Measurements from ENCODE around the gene ADGRG1.

ADGRG1 gene

DNA sequence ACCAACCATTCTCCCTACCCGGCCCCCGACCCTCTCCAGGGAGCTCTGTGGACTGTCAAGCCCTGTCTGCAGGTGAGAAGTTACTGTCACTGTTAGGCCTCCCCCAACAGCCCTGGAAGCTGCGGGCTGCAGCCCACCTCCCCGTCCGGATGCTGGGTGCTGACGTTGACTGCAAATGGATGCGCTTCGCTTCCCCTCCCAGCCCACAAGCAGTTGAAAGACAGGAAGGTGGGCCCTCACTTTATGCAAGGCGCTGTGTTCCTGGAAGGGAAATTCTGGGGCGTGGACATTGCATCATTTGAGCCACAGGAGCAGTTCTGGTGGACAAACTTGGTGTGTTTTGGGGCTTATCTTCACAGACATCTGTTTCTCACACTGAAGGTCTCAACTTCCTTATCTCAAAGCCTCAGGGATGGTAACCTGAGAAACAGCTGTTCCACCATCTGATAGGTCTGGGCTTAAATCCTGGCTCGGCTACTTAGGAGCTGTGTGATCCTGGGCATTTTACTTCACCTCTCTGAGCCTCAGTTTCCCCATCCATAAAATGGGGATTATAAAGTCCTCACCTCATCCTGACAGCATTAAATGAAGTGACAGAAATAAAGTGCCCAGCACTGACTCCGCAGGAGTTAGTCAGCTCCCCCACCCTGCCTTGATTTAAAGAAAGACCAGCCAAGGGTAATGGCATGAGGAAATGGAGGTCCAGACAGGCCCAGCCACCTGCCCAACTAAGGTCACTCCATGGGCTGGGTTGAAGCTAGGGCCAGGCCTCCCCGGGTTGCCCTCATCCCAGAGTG lies 61.5 kb downstream of the ADGRG1 start:
- H3K4me3 ChIP-seq (ENCODE audit: low read length in 2 of 2), result no peak overlapping the region
- H3K27me3 ChIP-seq (ENCODE audit: control insufficient read depth in 1 of 2, insufficient read depth in 2 of 2, low read length in 2 of 2), result peaks cover 0 to 16% of the 10 kb centered on the region in 2 donors
- H3K9ac ChIP-seq (ENCODE audit: low read length in 2 of 2), result no peak overlapping the region
- peaks cover 0 to 6% of the 10 kb centered on the region in 2 donors for H3K9me3 ChIP-seq (ENCODE audit: control insufficient read depth in 2 of 2, low read length in 2 of 2)
- no peak overlapping the region for H3K27ac ChIP-seq (ENCODE audit: low read length)
- no peaks in the 10 kb centered on the region for H3K36me3 ChIP-seq (ENCODE audit: control insufficient read depth in 2 of 2, insufficient read depth in 2 of 2, low read length in 2 of 2)
- no peaks in the 10 kb centered on the region for H3K4me1 ChIP-seq (ENCODE audit: control insufficient read depth, insufficient read depth, low read length)

DNA sequence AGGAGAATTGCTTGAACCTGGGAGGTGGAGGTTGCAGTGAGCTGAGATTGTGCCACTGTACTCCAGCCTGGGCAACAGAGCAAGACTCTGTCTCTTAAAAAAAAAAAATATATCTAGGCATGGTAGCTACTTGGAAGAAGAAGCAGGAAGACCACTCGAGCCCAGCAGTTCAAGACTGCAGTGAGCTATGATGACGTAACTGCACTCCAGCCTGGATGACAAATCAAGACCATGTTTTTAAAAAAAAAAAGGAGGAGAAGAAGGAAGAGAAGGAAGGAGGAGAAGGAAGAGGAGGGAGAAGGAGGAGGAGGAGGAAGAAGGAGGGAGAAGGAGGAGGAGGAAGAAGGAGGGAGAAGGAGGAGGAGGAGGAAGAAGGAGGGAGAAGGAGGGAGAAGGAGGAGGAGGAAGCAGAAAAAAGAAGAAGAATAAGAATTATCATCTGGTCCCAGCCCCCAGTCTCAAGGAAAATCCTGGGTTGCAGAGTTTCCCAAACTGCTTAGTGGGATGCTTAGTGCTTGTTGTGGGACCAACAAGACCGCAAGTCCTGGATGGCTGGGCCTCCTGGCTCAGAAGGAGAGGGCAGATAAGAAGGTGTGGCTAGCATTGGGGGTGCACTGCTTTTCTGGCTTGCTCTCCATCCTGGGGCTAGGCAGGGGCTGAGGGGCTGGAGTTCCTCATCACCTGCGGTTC lies 62.5 kb downstream of the ADGRG1 start:
- H3K9me3 ChIP-seq (ENCODE audit: control insufficient read depth in 2 of 2, low read length in 2 of 2), result peaks cover 0 to 6% of the 10 kb centered on the region in 2 donors
- H3K4me1 ChIP-seq (ENCODE audit: control insufficient read depth, insufficient read depth, low read length), result no peaks in the 10 kb centered on the region
- H3K9ac ChIP-seq (ENCODE audit: low read length in 2 of 2), result no peak overlapping the region
- H3K27me3 ChIP-seq (ENCODE audit: control insufficient read depth in 1 of 2, insufficient read depth in 2 of 2, low read length in 2 of 2), result peaks cover 0 to 15% of the 10 kb centered on the region in 2 donors
- no peak overlapping the region for H3K4me3 ChIP-seq (ENCODE audit: low read length in 2 of 2)
- H3K27ac ChIP-seq (ENCODE audit: low read length), result no peak overlapping the region
- no peaks in the 10 kb centered on the region for H3K36me3 ChIP-seq (ENCODE audit: control insufficient read depth in 2 of 2, insufficient read depth in 2 of 2, low read length in 2 of 2)

DNA sequence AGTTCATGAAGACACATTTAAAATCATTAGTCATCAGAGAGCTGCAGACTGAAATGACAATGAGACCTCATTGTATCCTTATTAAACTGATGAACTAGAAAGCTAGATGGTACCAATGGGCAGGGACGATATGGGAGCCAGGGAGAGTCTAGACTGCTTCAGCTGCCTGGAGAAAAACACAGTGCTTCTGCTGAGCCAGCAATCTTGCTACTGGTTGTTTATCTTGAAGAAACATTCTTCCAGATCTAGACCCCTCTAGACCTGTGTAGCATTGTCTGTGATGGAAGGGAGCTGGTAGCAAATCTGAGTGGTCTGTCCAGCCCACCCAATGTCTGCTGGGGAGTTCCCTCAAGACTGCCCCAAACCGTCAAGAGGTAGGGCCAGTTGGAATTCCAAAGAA lies 64.2 kb downstream of the ADGRG1 start:
- Histone ChIP-seq H3K9me3 (ENCODE audit: control insufficient read depth in 2 of 2, low read length in 2 of 2) (peaks cover 0 to 6% of the 10 kb centered on the region in 2 donors), H3K4me3 (ENCODE audit: low read length in 2 of 2) (no peak overlapping the region), H3K9ac (ENCODE audit: low read length in 2 of 2) (no peak overlapping the region), H3K4me1 (ENCODE audit: control insufficient read depth, insufficient read depth, low read length) (no peaks in the 10 kb centered on the region), H3K36me3 (ENCODE audit: control insufficient read depth in 2 of 2, insufficient read depth in 2 of 2, low read length in 2 of 2) (no peaks in the 10 kb centered on the region), H3K27ac (ENCODE audit: low read length) (no peak overlapping the region), H3K27me3 (ENCODE audit: control insufficient read depth in 1 of 2, insufficient read depth in 2 of 2, low read length in 2 of 2) (peaks cover 0 to 15% of the 10 kb centered on the region in 2 donors)

DNA sequence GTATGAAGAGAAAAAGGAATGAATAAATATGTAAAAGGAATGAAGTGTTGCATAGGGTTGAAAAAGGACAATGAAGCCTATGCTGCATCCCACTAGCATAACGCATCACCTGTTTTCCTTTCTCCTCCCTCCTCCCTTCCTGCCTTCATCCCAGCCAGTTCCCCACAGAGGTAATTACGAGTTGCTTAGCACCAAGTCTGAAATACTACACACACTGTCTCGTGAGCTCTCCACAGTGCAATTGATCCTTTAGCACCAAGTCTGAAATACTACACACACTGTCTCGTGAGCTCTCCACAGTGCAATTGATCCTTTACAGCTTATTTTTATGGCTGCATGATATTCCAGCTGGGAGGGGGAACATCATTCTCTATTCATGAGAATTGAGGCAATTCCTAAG lies 65.1 kb downstream of the ADGRG1 start:
- Histone ChIP-seq H3K4me3 (ENCODE audit: low read length in 2 of 2) (no peak overlapping the region), H3K9ac (ENCODE audit: low read length in 2 of 2) (no peak overlapping the region), H3K27ac (ENCODE audit: low read length) (no peak overlapping the region), H3K9me3 (ENCODE audit: control insufficient read depth in 2 of 2, low read length in 2 of 2) (peaks cover 0 to 6% of the 10 kb centered on the region in 2 donors), H3K4me1 (ENCODE audit: control insufficient read depth, insufficient read depth, low read length) (no peaks in the 10 kb centered on the region), H3K27me3 (ENCODE audit: control insufficient read depth in 1 of 2, insufficient read depth in 2 of 2, low read length in 2 of 2) (peaks cover 0 to 12% of the 10 kb centered on the region in 2 donors), H3K36me3 (ENCODE audit: control insufficient read depth in 2 of 2, insufficient read depth in 2 of 2, low read length in 2 of 2) (no peaks in the 10 kb centered on the region)

DNA sequence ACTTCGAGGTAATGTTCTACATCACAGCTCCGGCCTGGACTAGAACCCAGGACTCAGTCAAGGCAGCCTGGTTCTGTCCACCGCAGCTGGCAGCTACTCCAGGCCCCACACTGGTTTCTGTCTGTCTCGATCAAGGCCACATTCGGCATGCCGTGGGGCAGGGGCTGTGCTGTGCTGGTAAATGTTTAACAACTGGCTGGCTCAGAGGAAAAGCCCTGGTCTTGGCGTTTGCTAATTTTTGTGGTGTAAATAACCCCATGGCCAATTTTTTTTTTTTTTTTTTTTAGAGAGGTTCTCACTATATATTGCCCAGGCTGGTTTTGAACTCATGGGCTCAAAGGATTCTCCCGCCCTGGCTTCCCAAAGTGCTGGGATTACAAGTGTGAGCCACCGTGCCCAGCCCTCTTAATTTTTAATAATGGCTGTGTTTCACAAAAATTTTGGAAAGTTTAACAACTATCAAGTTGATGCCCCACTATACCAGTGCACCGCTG lies 65.8 kb downstream of the ADGRG1 start:
- no peak overlapping the region for H3K27ac ChIP-seq (ENCODE audit: low read length)
- peaks cover 0 to 11% of the 10 kb centered on the region in 2 donors for H3K27me3 ChIP-seq (ENCODE audit: control insufficient read depth in 1 of 2, insufficient read depth in 2 of 2, low read length in 2 of 2)
- no peaks in the 10 kb centered on the region for H3K36me3 ChIP-seq (ENCODE audit: control insufficient read depth in 2 of 2, insufficient read depth in 2 of 2, low read length in 2 of 2)
- peaks cover 0 to 6% of the 10 kb centered on the region in 2 donors for H3K9me3 ChIP-seq (ENCODE audit: control insufficient read depth in 2 of 2, low read length in 2 of 2)
- no peaks in the 10 kb centered on the region for H3K4me1 ChIP-seq (ENCODE audit: control insufficient read depth, insufficient read depth, low read length)
- H3K9ac ChIP-seq (ENCODE audit: low read length in 2 of 2), result no peak overlapping the region
- H3K4me3 ChIP-seq (ENCODE audit: low read length in 2 of 2), result no peak overlapping the region

DNA sequence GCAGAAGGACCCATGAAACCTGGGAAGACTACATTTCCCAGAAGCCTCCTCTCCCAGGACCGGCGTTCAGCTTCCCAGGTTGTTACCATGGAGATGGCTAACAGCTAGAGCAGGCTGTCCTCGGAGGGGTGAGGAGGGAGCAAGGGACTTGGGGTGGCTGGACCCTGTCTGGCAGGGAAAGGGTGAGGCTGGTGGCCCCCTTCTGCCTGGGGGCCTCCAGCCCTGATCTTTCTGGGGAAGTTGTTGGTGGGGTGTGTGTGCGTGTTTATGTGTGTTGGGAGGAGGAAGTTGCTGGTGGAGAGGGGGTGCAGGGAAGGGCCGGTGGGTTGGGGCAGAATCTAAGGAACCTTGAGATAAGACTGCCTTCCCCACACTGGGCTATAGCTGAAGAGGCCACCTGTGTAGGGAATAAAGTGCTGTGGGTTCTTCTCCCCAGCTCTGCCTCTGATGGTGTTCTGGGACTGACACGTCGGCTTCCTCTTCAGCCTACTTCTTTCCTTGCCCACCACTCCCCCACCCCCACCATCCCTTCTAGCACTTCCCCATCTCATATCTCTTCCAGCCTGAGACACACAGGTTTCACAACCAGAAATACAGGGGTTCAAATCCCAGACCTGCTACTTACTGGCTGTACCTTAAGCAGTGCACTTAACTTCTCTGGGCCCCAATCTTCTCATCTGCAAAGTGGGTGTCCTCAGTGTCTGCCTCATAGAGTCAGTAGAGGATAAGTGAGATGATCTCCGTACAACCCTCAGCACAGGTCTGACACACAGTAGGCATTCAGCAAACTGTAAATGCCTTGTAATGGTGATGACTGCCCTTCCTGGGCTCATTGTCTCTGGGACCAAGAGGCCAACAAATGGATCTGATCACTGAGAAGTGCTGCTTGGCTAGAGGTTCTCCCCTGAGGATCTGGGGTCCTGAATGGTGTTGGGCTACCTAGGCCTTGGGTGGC lies 66.6 kb downstream of the ADGRG1 start, which contains the start of gene DRC7:
Gene DRC7 (plus strand): TSS at position 82 of the 955 bp plus-strand sequence. CDS start 3,144 bp downstream, outside the sequence.
- H3K36me3 ChIP-seq (ENCODE audit: control insufficient read depth in 2 of 2, insufficient read depth in 2 of 2, low read length in 2 of 2), result no peaks in the 10 kb centered on the region
- H3K9ac ChIP-seq (ENCODE audit: low read length in 2 of 2), result no peak within 1 kb of the TSS
- peaks cover 0 to 8% of the 10 kb centered on the region in 2 donors for H3K27me3 ChIP-seq (ENCODE audit: control insufficient read depth in 1 of 2, insufficient read depth in 2 of 2, low read length in 2 of 2)
- H3K27ac ChIP-seq (ENCODE audit: low read length), result no peak within 1 kb of the TSS
- peaks cover 0 to 6% of the 10 kb centered on the region in 2 donors for H3K9me3 ChIP-seq (ENCODE audit: control insufficient read depth in 2 of 2, low read length in 2 of 2)
- no peaks in the 10 kb centered on the region for H3K4me1 ChIP-seq (ENCODE audit: control insufficient read depth, insufficient read depth, low read length)
- H3K4me3 ChIP-seq (ENCODE audit: low read length in 2 of 2), result peak within 1 kb of the TSS in 1 of 2 donors; percentile 54

DNA sequence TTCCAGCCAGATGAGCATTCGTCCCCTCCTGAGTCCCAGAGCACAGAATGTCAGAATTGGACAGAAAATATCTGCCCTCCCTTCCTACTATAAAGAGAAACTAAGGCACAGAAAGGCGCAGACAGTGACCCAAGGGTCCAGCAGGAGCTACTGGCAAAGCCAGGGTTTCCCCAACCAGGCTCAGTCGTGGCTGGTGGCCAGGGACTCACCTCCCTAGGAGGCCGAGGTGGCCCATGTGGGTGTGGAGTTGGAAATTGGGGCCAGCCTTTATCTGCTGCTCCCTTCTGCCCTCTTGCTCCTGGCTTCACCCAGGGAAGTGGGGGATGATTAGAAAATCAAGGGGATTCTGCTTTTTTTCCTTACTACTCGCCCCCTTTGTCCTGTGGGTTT lies 67.2 kb downstream of the ADGRG1 start:
- Histone ChIP-seq H3K4me3 (ENCODE audit: low read length in 2 of 2) (no peak overlapping the region), H3K27me3 (ENCODE audit: control insufficient read depth in 1 of 2, insufficient read depth in 2 of 2, low read length in 2 of 2) (peaks cover 0 to 4% of the 10 kb centered on the region in 2 donors), H3K36me3 (ENCODE audit: control insufficient read depth in 2 of 2, insufficient read depth in 2 of 2, low read length in 2 of 2) (no peaks in the 10 kb centered on the region), H3K9me3 (ENCODE audit: control insufficient read depth in 2 of 2, low read length in 2 of 2) (peaks cover 0 to 6% of the 10 kb centered on the region in 2 donors), H3K9ac (ENCODE audit: low read length in 2 of 2) (no peak overlapping the region), H3K4me1 (ENCODE audit: control insufficient read depth, insufficient read depth, low read length) (no peaks in the 10 kb centered on the region), H3K27ac (ENCODE audit: low read length) (no peak overlapping the region)

DNA sequence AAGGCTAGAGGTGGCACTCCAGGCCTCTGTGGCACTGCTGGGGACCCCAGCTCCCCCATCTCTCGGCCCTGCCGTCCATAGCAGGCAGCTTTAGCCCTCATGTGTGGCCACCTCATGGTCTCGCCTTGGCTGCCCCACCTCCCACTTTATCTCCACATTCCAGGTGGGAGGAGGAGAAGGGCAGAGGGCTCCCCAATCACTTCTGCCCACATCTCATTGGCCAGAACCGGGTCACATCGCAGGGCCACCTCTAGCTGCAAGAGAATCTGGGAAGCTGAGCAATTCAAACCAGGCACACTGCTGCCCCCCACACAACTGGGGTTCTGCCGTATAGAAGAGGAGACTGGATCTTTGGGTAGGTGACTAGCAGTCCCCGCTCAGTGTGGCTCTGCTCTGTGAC lies 67.8 kb downstream of the ADGRG1 start:
- Histone ChIP-seq H3K4me1 (ENCODE audit: control insufficient read depth, insufficient read depth, low read length) (no peaks in the 10 kb centered on the region), H3K4me3 (ENCODE audit: low read length in 2 of 2) (no peak overlapping the region), H3K9me3 (ENCODE audit: control insufficient read depth in 2 of 2, low read length in 2 of 2) (peaks cover 0 to 6% of the 10 kb centered on the region in 2 donors), H3K9ac (ENCODE audit: low read length in 2 of 2) (no peak overlapping the region), H3K36me3 (ENCODE audit: control insufficient read depth in 2 of 2, insufficient read depth in 2 of 2, low read length in 2 of 2) (no peaks in the 10 kb centered on the region), H3K27me3 (ENCODE audit: control insufficient read depth in 1 of 2, insufficient read depth in 2 of 2, low read length in 2 of 2) (peaks cover 0 to 2% of the 10 kb centered on the region in 2 donors), H3K27ac (ENCODE audit: low read length) (no peak overlapping the region)

DNA sequence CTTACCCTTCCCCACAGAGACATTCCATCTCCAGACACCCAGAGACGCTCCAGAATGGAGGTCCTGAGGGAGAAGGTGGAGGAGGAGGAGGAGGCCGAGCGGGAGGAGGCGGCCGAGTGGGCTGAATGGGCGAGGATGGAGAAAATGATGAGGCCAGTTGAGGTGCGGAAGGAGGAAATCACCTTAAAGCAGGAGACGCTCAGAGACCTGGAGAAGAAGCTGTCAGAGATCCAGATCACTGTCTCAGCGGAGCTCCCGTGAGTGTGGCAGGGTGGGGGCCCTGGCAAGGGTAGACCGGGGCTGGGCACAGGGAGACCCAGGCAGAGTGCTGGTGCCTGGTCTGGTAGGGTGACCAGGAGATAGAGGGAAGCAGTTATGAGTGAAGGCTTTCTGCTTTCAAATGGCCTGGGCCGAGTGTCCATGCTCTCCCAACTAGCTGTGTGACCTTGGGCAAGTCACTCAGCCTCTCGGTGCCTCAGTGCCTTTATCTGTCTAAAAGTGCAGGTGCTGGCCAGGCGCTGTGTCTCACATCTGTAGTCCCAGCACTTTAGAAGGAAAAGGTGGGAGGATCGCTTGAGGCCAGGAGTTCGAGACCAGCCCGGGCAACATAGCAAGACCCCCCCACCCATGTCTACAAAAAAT lies 69.6 kb downstream of the ADGRG1 start:
- H3K27me3 ChIP-seq (ENCODE audit: control insufficient read depth in 1 of 2, insufficient read depth in 2 of 2, low read length in 2 of 2), result no peaks in the 10 kb centered on the region
- no peaks in the 10 kb centered on the region for H3K36me3 ChIP-seq (ENCODE audit: control insufficient read depth in 2 of 2, insufficient read depth in 2 of 2, low read length in 2 of 2)
- no peaks in the 10 kb centered on the region for H3K4me1 ChIP-seq (ENCODE audit: control insufficient read depth, insufficient read depth, low read length)
- H3K27ac ChIP-seq (ENCODE audit: low read length), result no peak overlapping the region
- H3K4me3 ChIP-seq (ENCODE audit: low read length in 2 of 2), result no peak overlapping the region
- H3K9me3 ChIP-seq (ENCODE audit: control insufficient read depth in 2 of 2, low read length in 2 of 2), result peaks cover 0 to under 1% of the 10 kb centered on the region in 2 donors
- no peak overlapping the region for H3K9ac ChIP-seq (ENCODE audit: low read length in 2 of 2)
